Right cardiac atrium (tissue), 5 donors: ENCODE results near the gene LRCOL1. TPM values are rescaled to one million over a fixed set of nuclear protein-coding genes. Genes with fewer than 3 reads are reported as not detected.
A peak's percentile ranks its signal among the peaks of the same experiment; 100 is the strongest.

Source experiments
- ATAC-seq, 2 donors: fragments of 200-7000 bp; cut with Tn5 transposase; one replicate each; pipeline versions ENCODE4 v1.8.0 to v1.9.1; 2020; ENCODE audit warnings: moderate library complexity in 2 of 2, mild to moderate bottlenecking in 1 of 2
- DNase-seq, 3 donors: peaks; one replicate each; pipeline ENCODE4 v3.0.0-alpha.2; 2020
- H3K27ac ChIP-seq: one replicate; pipeline ENCODE4 v1.5.1; 2013; ENCODE audit warnings: mild to moderate bottlenecking, low read length, control low read depth, moderate library complexity
- H3K27me3 ChIP-seq: one replicate; pipeline ENCODE4 v1.6.1; 2013; ENCODE audit not compliant: control insufficient read depth, insufficient read depth
- H3K4me1 ChIP-seq: one replicate; pipeline ENCODE4 v1.6.1; 2013; ENCODE audit warnings: low read length; ENCODE audit not compliant: control insufficient read depth, insufficient read depth
- H3K4me3 ChIP-seq: one replicate; pipeline ENCODE4 v1.5.1; 2013; ENCODE audit warnings: low read length, control low read depth
- H3K9me3 ChIP-seq: one replicate; pipeline ENCODE4 v1.6.1; 2013; ENCODE audit warnings: low read length; ENCODE audit not compliant: control insufficient read depth
- WGBS: extraction: QIAGEN DNeasy Blood & Tissue Kit; methylation state at CpG from one replicate; pipeline ENCODE4 v1.1.7; 2013; 5-methylcytosine and 5-hydroxymethylcytosine counted together
- intact Hi-C, 4 donors: fragments of 100-400 bp; cut with DNase I; formaldehyde crosslinking; loops; one replicate each; pipeline versions ENCODE4 v1.11.0 to v1.14.0; 2022 to 2023
- long read RNA-seq, 4 donors: library from polyadenylated mRNA; unstranded; transcript quantifications; one replicate each; pipeline ENCODE4 v2.0.0, GENCODE V29; 2020 to 2021
- polyA plus RNA-seq: library from polyadenylated mRNA; stranded (reverse); fragments of 200-250 nt; gene quantifications from one replicate; pipeline ENCODE4 v1.2.3, GENCODE V29; 2013
- total RNA-seq, 4 donors: library from RNA; stranded (reverse); fragmentation: NEBNext Ultra II Directional; extraction: Animal tissue kit (Norgen Biotek cat#: 25700); gene quantifications; one replicate each; pipeline ENCODE4 v1.2.1, GENCODE V29; 2021
- donor health status: healthy with polysubstance abuse.
- donor health status: DM: no; HTN: yes; CAD: no.
- donor health status: DM: no; HTN: no; CAD: no.
- donor health status: DM: no; HTN: yes; CAD: no; lungs with severe emphysema.
- donor health status: DM: yes; HTN: yes; CAD: no.

Gene LRCOL1
- not detected for total RNA-seq
- polyA plus RNA-seq, result not detected
- long read RNA-seq, donor 1, result 0 reads
- long read RNA-seq, donor 2, result 0 reads
- long read RNA-seq, donor 3, result 0 reads
- long read RNA-seq, donor 4, result 0 reads

DNA sequence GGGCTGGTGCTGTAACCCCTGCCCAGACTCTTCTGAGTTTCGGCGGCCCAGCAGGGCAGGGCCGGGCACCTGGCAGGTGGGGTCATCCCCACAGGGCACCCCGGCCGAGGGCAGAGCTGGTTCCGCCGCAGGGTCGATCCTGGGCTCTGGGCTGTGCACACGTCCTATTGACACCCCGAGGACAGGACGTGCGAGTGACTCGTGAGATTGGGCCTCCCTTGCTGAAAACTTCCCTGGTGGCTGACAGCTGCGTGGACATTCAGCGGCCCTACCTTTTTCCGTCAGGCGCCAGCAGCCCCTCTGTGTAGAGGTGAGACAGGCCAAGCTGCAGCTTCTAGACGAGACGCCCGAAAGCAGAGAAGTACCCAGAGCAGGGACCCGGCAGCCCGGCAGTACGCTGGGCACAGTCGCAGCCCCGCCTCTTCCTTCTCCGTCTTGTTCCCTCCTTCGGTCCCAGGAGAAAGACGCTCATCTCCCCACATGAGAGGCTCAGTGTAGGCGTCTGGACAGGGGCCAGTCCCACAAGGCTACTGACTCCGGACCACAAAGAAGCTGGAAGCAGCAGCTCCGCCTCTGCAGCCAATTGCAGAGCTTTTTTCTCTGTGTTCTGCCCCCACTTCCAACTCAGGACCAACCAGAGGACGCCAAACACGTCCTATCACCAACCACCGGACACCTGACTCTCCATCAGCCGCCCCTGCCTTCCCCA lies at the start of gene LRCOL1:
LRCOL1 (minus strand) TSS at position 532 of the 709 bp plus-strand sequence. CDS start 4,331 bp downstream, outside the sequence.
- Histone ChIP-seq H3K27ac (no peak within 1 kb of the TSS), H3K9me3 (peaks cover 4% of the 10 kb centered on the region), H3K4me3 (no peak within 1 kb of the TSS), H3K27me3 (no peaks in the 10 kb centered on the region), H3K4me1 (no peaks in the 10 kb centered on the region)
- ATAC-seq (peak; percentile 21 to 50), DNase-seq (peak in 2 of 3 donors; percentile 59 to 72)
- WGBS, result 33% methylated on average over 35 of the region's 35 CpGs
- intact Hi-C loops, result loop anchor here in 3 of 4 donors (5.0 to 10.0 kb wide), 2 partner anchors 193 to 455 kb away; no protein-coding TSS in a partner anchor

DNA sequence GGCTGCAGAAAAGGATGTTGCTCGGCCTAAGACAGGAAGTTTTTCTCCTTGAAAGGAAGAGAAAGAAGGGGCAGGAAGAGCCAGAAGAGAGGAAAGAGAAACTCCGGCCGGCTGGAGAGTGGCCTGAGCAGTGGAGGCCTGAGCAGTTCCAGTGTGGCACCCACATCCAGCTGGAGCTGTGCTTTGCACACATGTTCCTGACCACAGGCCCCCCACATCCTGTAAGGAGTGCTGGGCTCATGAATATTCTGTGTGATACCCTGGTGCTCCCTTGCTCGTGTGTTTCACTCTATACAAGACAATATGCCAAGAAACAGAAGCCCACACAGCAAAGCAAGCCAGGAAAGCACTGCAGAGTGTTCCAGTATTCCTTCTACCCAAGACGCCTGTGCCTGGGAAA lies 49.7 kb upstream of the LRCOL1 start:
- WGBS, result 67% methylated on average over 5 of the region's 5 CpGs
- DNase-seq (no peak), ATAC-seq (no peak)
- no peaks in the 10 kb centered on the region for H3K27me3 ChIP-seq
- H3K9me3 ChIP-seq, result no peaks in the 10 kb centered on the region
- H3K4me1 ChIP-seq, result no peaks in the 10 kb centered on the region
- intact Hi-C loops, result no loop called here
- no peak overlapping the region for H3K27ac ChIP-seq
- no peak overlapping the region for H3K4me3 ChIP-seq

DNA sequence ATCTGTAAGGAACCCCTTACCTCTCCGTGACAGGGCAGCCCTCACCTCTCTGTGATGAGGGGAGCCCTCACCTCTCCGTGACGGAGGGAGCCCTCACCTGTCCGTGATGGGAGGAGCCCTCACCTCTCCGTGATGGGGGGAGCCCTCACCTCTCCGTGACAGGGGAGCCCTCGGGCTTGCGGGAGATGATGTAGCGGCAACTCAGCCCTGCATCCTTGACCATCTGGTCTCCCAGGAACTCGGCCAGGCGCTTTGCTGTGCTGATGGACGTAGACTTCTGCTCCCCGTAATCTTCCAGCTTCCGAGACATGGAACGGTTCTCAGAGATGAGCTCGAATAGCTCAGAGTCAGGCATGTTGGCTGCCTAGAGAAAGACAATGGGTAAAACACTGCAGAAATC lies 48.8 kb upstream of the LRCOL1 start:
- intact Hi-C loops, result no loop called here
- no peak for ATAC-seq

DNA sequence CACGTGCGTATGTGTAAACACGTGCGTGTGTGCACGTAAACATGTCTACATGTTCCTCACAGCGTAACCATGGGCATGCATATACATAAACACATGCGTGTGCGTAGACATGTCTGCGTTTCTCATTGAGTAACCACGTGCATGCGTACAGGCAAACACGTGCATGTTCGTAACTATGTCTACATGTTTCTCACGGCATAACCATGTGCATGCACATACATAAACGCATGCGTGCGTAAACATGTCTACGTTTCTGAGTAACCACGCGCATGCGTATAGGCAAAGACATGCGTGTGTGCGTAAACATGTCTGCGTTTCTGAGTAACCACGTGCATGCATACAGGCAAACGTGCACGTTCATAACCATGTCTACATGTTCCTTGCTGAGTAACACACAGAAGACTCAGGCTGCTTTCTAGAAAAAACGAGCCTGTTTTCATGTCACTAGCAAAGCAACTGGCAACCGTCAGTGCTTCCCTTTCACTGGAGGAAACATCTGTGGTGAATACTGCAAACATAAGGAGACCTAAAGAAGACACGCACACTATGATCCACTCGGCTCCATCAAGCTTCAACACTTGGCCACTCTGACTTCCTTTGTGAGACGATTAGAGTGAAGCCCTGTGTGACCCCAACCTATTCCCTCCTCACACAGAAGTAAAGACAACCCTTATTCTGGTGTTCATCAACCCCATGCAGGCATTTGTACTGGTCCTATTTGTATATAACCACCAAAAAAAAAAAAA lies 47.9 kb upstream of the LRCOL1 start:
- 91% methylated on average over 32 of the region's 32 CpGs for WGBS
- intact Hi-C loops, result no loop called here
- Histone ChIP-seq H3K4me1 (no peaks in the 10 kb centered on the region), H3K27ac (no peak overlapping the region), H3K9me3 (no peaks in the 10 kb centered on the region), H3K4me3 (no peak overlapping the region), H3K27me3 (no peaks in the 10 kb centered on the region)
- no peak for DNase-seq
- ATAC-seq, result no peak

More for the DNA sequence above, 48.8 kb upstream of the LRCOL1 start:
- no peaks in the 10 kb centered on the region for H3K4me1 ChIP-seq
- no peaks in the 10 kb centered on the region for H3K27me3 ChIP-seq
- no peak for DNase-seq
- WGBS, result 97% methylated on average over 16 of the region's 16 CpGs
- no peak overlapping the region for H3K4me3 ChIP-seq
- H3K27ac ChIP-seq, result no peak overlapping the region
- H3K9me3 ChIP-seq, result no peaks in the 10 kb centered on the region

DNA sequence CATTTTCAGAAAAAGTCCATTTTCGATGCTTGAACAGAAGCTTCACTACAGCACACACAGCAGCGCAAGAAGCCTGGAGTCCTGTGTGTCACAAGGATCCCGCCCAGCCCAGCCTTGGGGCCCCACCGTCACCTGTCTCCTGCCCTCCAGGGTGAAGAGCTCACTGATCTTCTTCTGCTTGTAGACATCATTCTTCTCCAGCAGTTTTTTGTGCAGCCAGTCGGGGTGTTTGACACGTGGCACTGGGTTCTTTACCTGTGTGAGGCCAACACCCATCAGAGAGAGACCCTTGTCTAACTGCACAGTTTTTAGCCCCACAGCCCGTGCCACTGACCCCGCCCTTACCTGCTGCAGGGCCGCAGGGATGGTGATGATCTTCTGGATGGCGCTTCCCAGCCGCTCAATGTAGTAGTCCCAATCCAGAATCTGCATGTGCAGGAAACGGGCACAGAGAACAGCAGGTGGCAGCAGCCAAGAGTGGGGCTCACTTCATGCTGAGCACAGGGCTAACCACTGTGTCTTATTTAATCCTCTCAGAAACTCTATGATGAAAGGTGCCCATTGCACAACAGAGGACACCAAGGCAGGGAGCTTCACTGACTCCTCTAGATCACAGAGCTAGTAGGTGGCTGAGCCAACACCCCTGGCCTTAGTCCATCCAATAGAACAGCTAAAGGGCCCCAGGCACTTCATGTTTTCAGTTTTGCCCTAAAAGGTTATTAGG lies 46.8 kb upstream of the LRCOL1 start:
- DNase-seq (no peak), ATAC-seq (no peak)
- 95% methylated on average over 12 of the region's 12 CpGs for WGBS
- Histone ChIP-seq H3K27me3 (no peaks in the 10 kb centered on the region), H3K27ac (no peak overlapping the region), H3K4me1 (no peaks in the 10 kb centered on the region), H3K4me3 (no peak overlapping the region), H3K9me3 (no peaks in the 10 kb centered on the region)
- intact Hi-C loops, result no loop called here

DNA sequence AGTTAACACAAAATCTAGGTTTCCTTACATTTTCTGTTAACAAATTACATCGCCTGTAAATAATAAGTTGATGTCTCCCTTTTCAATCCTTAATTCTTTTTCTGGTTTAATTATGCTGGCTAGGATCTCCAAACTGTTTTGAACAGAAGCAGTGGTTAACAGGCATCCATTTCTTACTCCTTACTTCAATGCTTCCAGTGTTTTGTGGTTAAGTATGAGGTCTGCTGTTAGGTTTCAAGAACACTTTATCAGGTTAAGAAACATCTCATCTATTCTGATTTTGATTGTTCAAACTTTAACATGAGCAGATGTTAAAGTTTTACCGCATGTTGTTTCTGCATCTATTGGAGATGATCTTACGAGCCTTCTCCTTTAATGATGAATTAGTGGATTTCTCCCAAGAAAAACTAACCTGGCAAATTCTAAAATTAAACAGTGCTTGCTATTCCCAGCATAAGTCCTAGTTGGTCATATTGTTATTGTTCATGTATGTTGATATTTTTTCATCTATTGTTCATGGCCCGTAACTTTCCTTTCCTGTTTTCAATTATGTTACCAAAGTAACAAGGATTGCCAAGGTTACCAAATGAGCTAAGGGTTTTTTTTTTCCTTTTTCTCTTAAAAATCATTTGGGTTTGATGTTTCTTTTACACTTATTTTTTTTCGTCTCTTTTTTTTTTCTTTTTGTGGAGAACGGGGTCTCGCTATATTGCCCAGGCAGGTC lies 43.3 kb upstream of the LRCOL1 start:
- ATAC-seq (no peak), DNase-seq (no peak)
- Histone ChIP-seq H3K27ac (no peak overlapping the region), H3K4me1 (no peaks in the 10 kb centered on the region), H3K27me3 (no peaks in the 10 kb centered on the region), H3K4me3 (no peak overlapping the region), H3K9me3 (no peaks in the 10 kb centered on the region)
- WGBS, result 88% methylated on average over 7 of the region's 7 CpGs
- intact Hi-C loops, result no loop called here

DNA sequence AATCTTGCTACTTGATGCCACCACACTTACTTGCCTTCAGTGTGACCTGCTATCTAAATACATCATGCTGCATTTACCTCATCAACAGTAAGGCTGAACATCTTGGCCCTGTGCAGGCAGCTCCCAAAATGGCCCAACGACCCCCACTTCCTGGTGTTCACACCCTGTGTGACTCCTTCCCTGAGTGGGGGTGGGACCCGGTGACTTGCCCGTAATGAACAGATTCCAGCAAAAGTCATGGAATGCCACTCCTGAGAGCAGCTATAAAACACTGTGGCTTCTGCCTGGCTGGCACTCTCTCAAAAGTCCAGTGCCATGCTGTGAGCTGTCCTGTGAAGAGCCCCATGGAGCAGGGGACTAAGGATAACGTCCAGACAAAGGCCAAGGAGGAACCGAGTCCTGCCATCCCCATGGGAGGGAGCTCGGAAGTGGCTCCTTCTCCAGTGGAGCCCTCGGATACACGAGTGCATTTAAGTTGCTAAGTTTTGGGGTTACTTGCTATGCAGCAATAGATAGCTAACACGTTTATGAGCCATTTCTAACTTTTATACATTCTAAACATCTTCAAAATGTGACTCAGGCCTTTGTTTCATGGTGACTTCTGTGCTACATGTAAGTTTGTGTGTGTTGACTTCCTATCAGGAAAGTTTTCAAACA lies 41.2 kb upstream of the LRCOL1 start:
- H3K27ac ChIP-seq, result no peak overlapping the region
- no peak overlapping the region for H3K4me3 ChIP-seq
- H3K4me1 ChIP-seq, result no peaks in the 10 kb centered on the region
- H3K27me3 ChIP-seq, result no peaks in the 10 kb centered on the region
- intact Hi-C loops, result no loop called here
- H3K9me3 ChIP-seq, result no peaks in the 10 kb centered on the region
- ATAC-seq (no peak), DNase-seq (no peak)
- WGBS, result 85% methylated on average over 9 of the region's 9 CpGs

DNA sequence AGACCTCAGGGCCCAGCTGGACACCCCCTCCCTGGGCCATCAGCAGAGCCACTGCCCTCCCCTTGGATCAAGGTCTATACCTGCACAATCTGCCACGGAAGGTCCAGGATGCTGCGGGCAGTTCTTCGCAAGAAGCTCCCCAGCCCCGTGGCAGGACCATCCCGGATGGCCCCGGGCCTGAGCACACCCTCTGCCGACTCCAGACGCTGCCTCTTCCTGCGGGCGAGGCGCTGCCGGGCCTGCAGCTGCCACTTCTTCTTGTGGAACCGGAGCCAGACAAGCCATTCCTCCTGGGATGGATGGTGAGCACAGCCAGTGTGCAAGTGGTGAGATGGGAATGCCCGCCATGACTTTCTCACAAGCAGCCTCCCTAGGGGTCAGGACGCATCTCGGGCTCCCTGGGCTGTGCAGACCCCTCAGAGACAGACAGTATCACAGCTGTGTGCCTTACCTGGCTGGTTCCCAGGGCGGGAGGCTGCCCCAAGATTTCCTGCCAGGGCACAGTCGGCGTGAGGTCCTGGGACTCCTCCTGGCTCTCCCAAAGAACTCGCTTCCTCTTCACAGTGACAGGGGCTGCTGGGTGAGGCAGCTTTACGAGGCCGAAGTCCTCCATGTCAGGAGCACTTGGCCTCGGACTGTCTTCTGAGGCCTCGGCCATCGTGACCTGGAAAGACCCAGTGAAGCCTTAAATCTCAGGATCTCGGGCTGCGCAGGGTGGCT lies 39.0 kb upstream of the LRCOL1 start:
- Histone ChIP-seq H3K27me3 (no peaks in the 10 kb centered on the region), H3K4me1 (no peaks in the 10 kb centered on the region), H3K4me3 (no peak overlapping the region), H3K27ac (no peak overlapping the region), H3K9me3 (no peaks in the 10 kb centered on the region)
- ATAC-seq (peak in 1 of 2 donors; percentile 31), DNase-seq (no peak)
- WGBS, result 95% methylated on average over 27 of the region's 27 CpGs
- intact Hi-C loops, result no loop called here

DNA sequence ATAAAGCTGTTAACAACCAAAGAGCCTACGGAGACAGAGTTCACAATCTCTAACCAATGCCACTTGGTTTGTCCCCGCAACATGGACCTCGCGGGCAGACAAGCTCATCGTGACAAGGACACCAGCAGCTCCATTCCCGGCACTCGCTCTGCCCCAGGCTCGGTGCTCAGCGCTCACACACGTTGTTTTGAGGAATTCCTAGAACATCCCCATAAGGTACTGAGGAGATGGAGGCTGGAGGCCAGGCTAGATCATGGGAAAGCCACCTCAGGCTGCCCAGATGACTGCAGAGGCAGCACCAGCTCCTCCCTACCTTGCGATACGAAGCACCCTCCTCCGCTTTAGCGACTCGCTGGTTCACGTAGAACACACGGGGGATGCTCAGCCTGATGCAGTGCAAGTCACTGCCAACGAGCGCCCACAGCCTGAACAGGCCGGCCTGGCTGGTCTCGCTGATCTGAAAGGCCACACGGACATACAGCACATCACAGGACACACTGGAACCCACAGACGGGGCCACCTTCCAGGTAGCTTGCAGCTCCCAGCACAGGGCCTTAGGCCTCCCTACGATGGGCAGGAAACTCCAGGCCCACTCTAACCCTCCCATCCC lies 38.3 kb upstream of the LRCOL1 start:
- WGBS, result 94% methylated on average over 24 of the region's 24 CpGs
- intact Hi-C loops, result no loop called here
- Histone ChIP-seq H3K27ac (no peak overlapping the region), H3K4me1 (no peaks in the 10 kb centered on the region), H3K4me3 (no peak overlapping the region), H3K27me3 (no peaks in the 10 kb centered on the region), H3K9me3 (no peaks in the 10 kb centered on the region)
- DNase-seq (no peak), ATAC-seq (peak in 1 of 2 donors; percentile 16)
